SJSA1 (cell line): ENCODE results near the gene PAK5. TPM values are rescaled to one million over a fixed set of nuclear protein-coding genes. Genes with fewer than 3 reads are reported as not detected.

ENCODE experiments used
- DNase-seq, 2 experiments: peaks; one replicate each; pipeline ENCODE4 v3.0.0-alpha.2; 2015 to 2020; ENCODE audit warnings: low spot score in 2 of 2, low read depth in 1 of 2
- H3K27ac ChIP-seq: fragments of 250-450 bp; sonication (Bioruptor Pico); 2 replicates; pipeline ENCODE4 v1.5.1; 2020; ENCODE audit warnings: mild to moderate bottlenecking, moderate library complexity
- H3K27me3 ChIP-seq: fragments of 250-450 bp; sonication (Bioruptor Pico); replicated peaks from 2 replicates; pipeline ENCODE4 v1.5.1; 2020; ENCODE audit warnings: mild to moderate bottlenecking, moderate library complexity
- H3K36me3 ChIP-seq: fragments of 250-450 bp; sonication (Bioruptor Pico); 2 replicates; pipeline ENCODE4 v1.5.1; 2020; ENCODE audit warnings: mild to moderate bottlenecking
- H3K4me1 ChIP-seq: fragments of 250-450 bp; sonication (Bioruptor Pico); replicated peaks from 2 replicates; pipeline ENCODE4 v1.6.1; 2021; ENCODE audit warnings: mild to moderate bottlenecking
- H3K4me3 ChIP-seq: fragments of 250-450 bp; sonication (Bioruptor Pico); 2 replicates; pipeline ENCODE4 v1.5.1; 2020; ENCODE audit warnings: mild to moderate bottlenecking
- H3K9me3 ChIP-seq: fragments of 250-450 bp; sonication (Bioruptor Pico); replicated peaks from 2 replicates; pipeline ENCODE4 v1.5.1; 2020; ENCODE audit warnings: mild to moderate bottlenecking
- total RNA-seq: library from RNA; depleted of rRNA; stranded (reverse); fragments of >200 nt; shearing (Covaris generic); gene quantifications from 2 replicates; pipeline ENCODE4 v1.2.3, GENCODE V29; 2014

PAK5 gene
- total RNA-seq, 1 experiment from 2014 or later: not detected

DNA sequence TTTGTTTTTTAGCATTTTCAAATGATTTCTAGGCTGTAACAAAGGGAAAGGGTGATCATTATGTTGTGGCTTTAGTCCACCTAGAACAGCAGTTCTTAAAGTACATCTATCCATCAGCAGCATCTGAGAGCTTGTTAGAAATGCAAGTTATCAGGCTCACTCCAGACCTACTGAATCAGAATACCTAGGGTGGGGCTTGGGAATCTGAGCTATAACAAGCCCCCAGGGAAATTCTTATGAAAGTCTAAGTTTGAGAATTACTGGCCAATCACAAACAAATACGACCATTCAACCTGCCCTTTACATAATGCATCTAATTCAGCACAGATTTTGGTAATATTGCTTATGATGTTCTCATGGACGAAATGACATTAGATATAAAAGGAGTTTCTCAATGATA is 201.0 kb downstream of the PAK5 start:
- no peaks in the 10 kb centered on the region for H3K27me3 ChIP-seq
- DNase-seq: no peak
- H3K9me3 ChIP-seq: no peaks in the 10 kb centered on the region
- no peak overlapping the region for H3K27ac ChIP-seq
- H3K36me3 ChIP-seq: no peaks in the 10 kb centered on the region
- H3K4me3 ChIP-seq: no peak overlapping the region
- no peaks in the 10 kb centered on the region for H3K4me1 ChIP-seq

- Histone ChIP-seq H3K36me3 (no peaks in the 10 kb centered on the region), H3K4me1 (no peaks in the 10 kb centered on the region), H3K9me3 (no peaks in the 10 kb centered on the region), H3K4me3 (no peak overlapping the region), H3K27me3 (no peaks in the 10 kb centered on the region), H3K27ac (no peak overlapping the region)
- no peak for DNase-seq
These were observed 203.1 kb downstream of the PAK5 start for GRCh38 chr20:9635750-9636149.

DNA sequence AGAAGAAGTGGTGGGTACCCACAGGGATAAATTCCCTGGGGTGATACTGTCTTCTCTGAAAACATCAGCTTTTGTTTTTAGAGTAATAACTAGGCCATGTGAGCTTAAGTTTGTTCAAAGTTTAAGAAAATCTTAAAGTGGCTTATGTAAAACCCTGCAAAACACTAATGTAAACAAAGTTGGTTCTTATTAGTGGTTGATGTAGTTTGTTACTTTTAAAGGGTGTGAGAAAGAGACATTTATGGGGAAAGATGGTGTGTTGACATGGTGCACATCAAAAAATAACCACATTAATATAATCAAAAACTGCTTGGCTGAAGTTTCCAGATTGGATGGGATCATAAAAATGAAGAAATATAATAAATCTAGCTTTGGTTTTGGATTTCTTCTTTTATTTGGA is 204.5 kb downstream of the PAK5 start:
- no peak overlapping the region for H3K4me3 ChIP-seq
- no peak overlapping the region for H3K27ac ChIP-seq
- no peaks in the 10 kb centered on the region for H3K27me3 ChIP-seq
- H3K4me1 ChIP-seq: no peaks in the 10 kb centered on the region
- no peaks in the 10 kb centered on the region for H3K36me3 ChIP-seq
- no peak for DNase-seq
- no peaks in the 10 kb centered on the region for H3K9me3 ChIP-seq

DNA sequence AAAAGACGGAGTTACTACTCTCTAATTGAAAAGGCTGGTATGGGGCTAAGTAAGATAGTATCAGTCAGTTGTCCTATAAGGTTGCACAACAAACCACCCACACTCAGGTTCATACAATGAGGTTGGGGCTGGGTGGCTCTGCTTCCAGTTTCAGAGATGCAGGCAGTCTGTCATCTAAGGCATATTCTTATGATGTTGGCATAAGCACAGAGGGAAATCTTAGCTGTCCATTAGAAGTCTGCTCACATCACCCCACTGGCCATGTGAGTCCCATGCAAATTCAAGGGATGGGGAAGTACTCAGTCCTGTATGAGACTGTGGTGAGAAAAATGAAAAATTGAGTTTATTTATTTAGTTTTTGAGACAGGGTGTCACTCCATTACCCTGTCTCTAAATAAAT is 205.9 kb downstream of the PAK5 start:
- no peaks in the 10 kb centered on the region for H3K4me1 ChIP-seq
- no peak overlapping the region for H3K27ac ChIP-seq
- no peak for DNase-seq
- H3K36me3 ChIP-seq: no peaks in the 10 kb centered on the region
- no peaks in the 10 kb centered on the region for H3K9me3 ChIP-seq
- H3K27me3 ChIP-seq: no peaks in the 10 kb centered on the region
- no peak overlapping the region for H3K4me3 ChIP-seq

DNA sequence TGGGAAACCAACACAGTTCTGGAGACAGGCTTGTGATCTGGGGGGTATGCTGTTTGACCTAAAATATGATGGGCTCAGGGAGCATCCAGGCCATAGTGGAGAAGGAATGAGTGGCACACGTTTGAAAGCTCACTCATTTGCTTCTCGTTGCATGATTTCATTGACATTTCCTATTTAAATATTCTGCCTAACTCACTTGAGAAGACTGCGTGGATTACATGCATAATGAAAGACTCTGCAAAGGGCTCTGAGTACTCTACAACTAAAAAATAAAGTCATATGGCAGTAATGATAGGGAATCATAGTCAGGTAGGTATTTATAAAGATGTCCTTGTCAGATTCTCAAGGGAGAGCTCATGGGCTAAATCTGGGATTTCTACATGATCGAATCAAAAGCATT is 206.6 kb downstream of the PAK5 start:
- no peaks in the 10 kb centered on the region for H3K9me3 ChIP-seq
- no peaks in the 10 kb centered on the region for H3K4me1 ChIP-seq
- H3K27ac ChIP-seq: no peak overlapping the region
- no peak overlapping the region for H3K4me3 ChIP-seq
- no peaks in the 10 kb centered on the region for H3K27me3 ChIP-seq
- H3K36me3 ChIP-seq: no peaks in the 10 kb centered on the region
- DNase-seq: no peak

DNA sequence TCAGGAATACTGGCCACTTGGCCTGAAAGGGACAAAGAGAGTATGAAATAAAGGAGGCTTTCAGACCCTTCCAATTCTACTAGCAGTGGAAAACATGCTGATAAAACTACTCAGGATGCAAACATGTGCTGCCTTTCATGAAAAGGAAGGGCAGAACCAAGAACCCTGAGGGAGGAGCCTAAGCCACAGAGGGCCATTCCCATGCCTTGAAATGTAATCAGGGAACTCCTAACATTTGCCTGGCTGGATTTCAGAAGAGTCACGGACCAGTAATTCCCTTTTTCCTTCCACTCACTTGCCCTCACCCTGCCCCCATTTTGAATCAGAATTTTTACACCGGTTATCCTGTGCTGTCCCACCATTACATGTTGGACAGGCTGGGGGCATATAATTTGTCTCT is 208.3 kb downstream of the PAK5 start:
- Histone ChIP-seq H3K4me3 (no peak overlapping the region), H3K27me3 (no peaks in the 10 kb centered on the region), H3K4me1 (no peaks in the 10 kb centered on the region), H3K27ac (no peak overlapping the region), H3K9me3 (no peaks in the 10 kb centered on the region), H3K36me3 (no peaks in the 10 kb centered on the region)
- DNase-seq: no peak

- Histone ChIP-seq H3K36me3 (no peaks in the 10 kb centered on the region), H3K9me3 (no peaks in the 10 kb centered on the region), H3K27me3 (no peaks in the 10 kb centered on the region), H3K4me1 (no peaks in the 10 kb centered on the region), H3K27ac (no peak overlapping the region), H3K4me3 (no peak overlapping the region)
- DNase-seq: no peak
These were observed 209.0 kb downstream of the PAK5 start for GRCh38 chr20:9629831-9630230.

DNA sequence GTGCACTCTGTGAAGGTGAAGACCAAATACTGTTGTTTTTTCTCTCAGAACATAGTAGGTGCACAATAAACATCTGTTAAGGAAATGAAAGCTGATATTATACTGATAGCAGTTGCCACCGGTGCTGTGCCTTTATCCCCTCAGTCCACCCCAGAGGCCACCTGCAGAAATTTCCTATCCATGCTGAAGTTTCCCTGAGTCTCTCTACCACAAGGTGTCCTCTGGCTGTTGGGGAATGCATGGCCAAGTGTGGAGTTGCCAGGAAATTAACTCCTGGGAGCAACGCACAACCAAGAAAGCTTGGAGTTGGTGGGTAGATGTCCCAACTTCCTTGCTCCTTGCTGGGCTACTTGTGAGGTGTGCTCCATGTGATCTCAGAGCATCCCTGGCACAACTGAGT is 210.3 kb downstream of the PAK5 start:
- no peaks in the 10 kb centered on the region for H3K36me3 ChIP-seq
- no peak overlapping the region for H3K4me3 ChIP-seq
- H3K9me3 ChIP-seq: no peaks in the 10 kb centered on the region
- H3K27me3 ChIP-seq: no peaks in the 10 kb centered on the region
- DNase-seq: no peak
- H3K4me1 ChIP-seq: no peaks in the 10 kb centered on the region
- no peak overlapping the region for H3K27ac ChIP-seq

DNA sequence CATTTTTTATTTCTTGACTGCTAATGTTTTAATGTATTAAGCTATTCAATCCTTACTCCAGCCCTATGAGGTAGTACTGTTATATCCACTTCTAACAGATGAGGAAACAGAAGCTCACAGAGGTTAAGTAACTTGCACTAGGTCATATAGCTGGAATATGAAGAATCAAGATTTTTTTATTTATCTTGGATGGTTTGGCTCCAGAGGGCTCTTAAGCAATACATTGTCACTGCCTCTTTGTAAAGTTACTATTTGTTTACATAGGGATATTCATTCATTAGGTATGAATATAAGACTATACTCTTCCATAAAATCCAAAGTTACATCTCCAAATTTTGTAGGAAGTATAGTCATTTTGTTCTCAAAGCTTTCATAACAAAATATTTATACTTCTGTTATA is 210.7 kb downstream of the PAK5 start:
- Histone ChIP-seq H3K4me3 (no peak overlapping the region), H3K9me3 (no peaks in the 10 kb centered on the region), H3K27ac (no peak overlapping the region), H3K27me3 (no peaks in the 10 kb centered on the region; the same call in 1 of the 2 replicates), H3K36me3 (no peaks in the 10 kb centered on the region), H3K4me1 (no peaks in the 10 kb centered on the region)
- no peak for DNase-seq

- no peaks in the 10 kb centered on the region for H3K4me1 ChIP-seq
- DNase-seq: no peak
- H3K27me3 ChIP-seq: no peaks in the 10 kb centered on the region; the same call in 1 of the 2 replicates
- no peaks in the 10 kb centered on the region for H3K36me3 ChIP-seq
- H3K4me3 ChIP-seq: no peak overlapping the region
- H3K27ac ChIP-seq: no peak overlapping the region
- no peaks in the 10 kb centered on the region for H3K9me3 ChIP-seq
These were observed 211.7 kb downstream of the PAK5 start for GRCh38 chr20:9627219-9627618.

DNA sequence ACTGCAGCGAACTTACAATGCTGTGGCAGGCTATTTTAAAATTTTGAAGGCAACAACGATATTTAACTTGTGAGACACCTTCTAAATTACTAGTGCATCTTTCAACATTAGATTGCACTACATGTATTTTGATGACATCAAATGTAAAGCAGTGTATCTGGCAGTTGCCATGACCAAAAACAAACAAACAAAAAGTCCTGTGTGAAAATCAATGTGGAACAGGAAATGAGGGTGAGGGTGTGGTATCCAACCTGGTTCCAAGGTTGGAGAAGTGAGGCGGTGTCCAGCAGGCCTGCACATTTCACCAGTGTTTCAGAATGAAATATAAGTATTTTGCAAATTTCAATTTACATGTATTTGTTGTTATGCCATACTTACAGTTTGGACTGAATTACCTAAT is 212.5 kb downstream of the PAK5 start:
- no peaks in the 10 kb centered on the region for H3K4me1 ChIP-seq
- H3K9me3 ChIP-seq: no peaks in the 10 kb centered on the region
- no peaks in the 10 kb centered on the region for H3K36me3 ChIP-seq
- H3K4me3 ChIP-seq: no peak overlapping the region
- no peak overlapping the region for H3K27ac ChIP-seq
- no peak for DNase-seq
- no peaks in the 10 kb centered on the region; the same call in 1 of the 2 replicates for H3K27me3 ChIP-seq

- DNase-seq: no peak
- Histone ChIP-seq H3K4me1 (no peaks in the 10 kb centered on the region), H3K27me3 (peaks cover 11% of the 10 kb centered on the region; the same call in 1 of the 2 replicates), H3K36me3 (no peaks in the 10 kb centered on the region), H3K9me3 (no peaks in the 10 kb centered on the region), H3K27ac (no peak overlapping the region), H3K4me3 (no peak overlapping the region)
These were observed 220.9 kb downstream of the PAK5 start for GRCh38 chr20:9617940-9618339.

DNA sequence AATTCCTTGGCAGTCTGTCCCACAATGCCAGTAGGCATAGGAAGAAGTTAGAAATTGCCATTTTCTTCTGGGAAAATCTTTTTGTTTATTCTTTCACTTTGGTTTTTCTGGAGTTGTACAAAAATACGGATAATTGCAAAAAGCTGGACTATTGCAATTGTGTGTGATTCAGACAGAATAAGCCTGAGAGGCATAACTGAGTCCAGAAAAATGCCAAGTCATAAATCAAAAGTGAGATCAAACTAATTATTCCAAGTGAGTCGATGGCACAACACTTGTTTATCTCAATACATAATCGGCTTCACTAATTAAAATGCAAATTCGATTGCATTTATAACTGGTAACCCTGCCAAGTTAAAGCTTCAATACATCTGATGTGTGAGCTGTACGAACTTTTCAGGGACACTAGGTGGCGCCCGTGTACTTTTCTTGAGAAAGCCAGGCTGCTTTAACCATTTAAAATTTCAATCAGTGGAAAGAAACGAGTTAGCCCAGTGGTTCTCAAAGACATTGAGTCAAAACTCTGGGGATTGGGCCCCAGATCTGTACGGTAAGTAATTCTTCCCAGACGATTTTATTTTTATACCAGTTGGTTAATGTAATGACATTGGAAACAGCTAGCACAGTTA is 221.9 kb downstream of the PAK5 start:
- H3K4me3 ChIP-seq: no peak overlapping the region
- H3K27me3 ChIP-seq: peaks cover 11% of the 10 kb centered on the region; the same call in 1 of the 2 replicates
- peak; percentile 22 to 51 for DNase-seq
- H3K27ac ChIP-seq: no peak overlapping the region
- H3K9me3 ChIP-seq: no peaks in the 10 kb centered on the region
- no peaks in the 10 kb centered on the region for H3K4me1 ChIP-seq
- no peaks in the 10 kb centered on the region for H3K36me3 ChIP-seq

- H3K27ac ChIP-seq: no peak overlapping the region
- DNase-seq: no peak
- peaks cover 11% of the 10 kb centered on the region; the same call in 1 of the 2 replicates for H3K27me3 ChIP-seq
- no peaks in the 10 kb centered on the region for H3K36me3 ChIP-seq
- H3K4me3 ChIP-seq: no peak overlapping the region
- no peaks in the 10 kb centered on the region for H3K9me3 ChIP-seq
- H3K4me1 ChIP-seq: no peaks in the 10 kb centered on the region
These were observed 222.4 kb downstream of the PAK5 start for GRCh38 chr20:9616455-9616805.
